Heart left ventricle (tissue), 16 donors: ENCODE results near the gene SLC26A1. TPM values are rescaled to one million over a fixed set of nuclear protein-coding genes. Genes with fewer than 3 reads are reported as not detected.
A peak's percentile ranks its signal among the peaks of the same experiment; 100 is the strongest.
"Not testable (repeated sequence)": the region's sequence is repeated elsewhere in the genome, so short reads cannot be mapped to it uniquely, and the experiment has no call there.

Experiments used
- ATAC-seq, 4 donors: fragments of 200-7000 bp; cut with Tn5 transposase; one replicate each; pipeline ENCODE4 v1.9.1; 2020 to 2022; ENCODE audit warnings: moderate library complexity in 4 of 4, mild to moderate bottlenecking in 3 of 4, moderate number of reproducible peaks in 1 of 4
- DNase-seq, 5 donors: peaks; one replicate each; pipeline ENCODE4 v3.0.0-alpha.2; 2020
- H3K27ac ChIP-seq, 12 donors: fragments of 200-600 bp; sonication (generic) in 4 of 12; one replicate each; pipeline versions ENCODE4 v1.5.0 to v1.8.0; 2016 to 2022; ENCODE audit warnings: mild to moderate bottlenecking in 2 of 12
- H3K27me3 ChIP-seq, 9 donors: fragments of 200-600 bp; sonication (generic) in 2 of 9; one replicate each; pipeline versions ENCODE4 v1.5.1 to v1.8.0; 2016 to 2022; ENCODE audit warnings: mild to moderate bottlenecking in 3 of 9
- H3K36me3 ChIP-seq, 9 donors: fragments of 200-600 bp; sonication (generic) in 2 of 9; one replicate each; pipeline versions ENCODE4 v1.5.0 to v1.8.0; 2018 to 2022; ENCODE audit warnings: mild to moderate bottlenecking in 2 of 9
- H3K4me1 ChIP-seq, 12 donors: fragments of 200-600 bp; sonication (generic) in 4 of 12; one replicate each; pipeline versions ENCODE4 v1.5.0 to v1.8.0; 2016 to 2022; ENCODE audit warnings: mild to moderate bottlenecking in 3 of 12
- H3K4me3 ChIP-seq, 12 donors: fragments of 200-600 bp; sonication (generic) in 4 of 12; one replicate each; pipeline versions ENCODE4 v1.5.0 to v1.8.0; 2017 to 2022; ENCODE audit warnings: mild to moderate bottlenecking in 9 of 12, moderate library complexity in 4 of 12
- H3K9me3 ChIP-seq, 12 donors: fragments of 200-600 bp; sonication (generic) in 4 of 12; one replicate each; pipeline versions ENCODE4 v1.5.0 to v1.8.0; 2016 to 2022; ENCODE audit warnings: mild to moderate bottlenecking in 1 of 12
- CTCF ChIP-seq, 12 donors: fragments of 200-600 bp; sonication (generic) in 4 of 12; IDR thresholded peaks; one replicate each; pipeline versions ENCODE4 v1.5.0 to v1.8.0; 2018 to 2022; ENCODE audit warnings: antibody characterized with exemption in 12 of 12, mild to moderate bottlenecking in 5 of 12
- POLR2A ChIP-seq, 2 donors: fragments of 450-650 bp; IDR thresholded peaks; one replicate each; pipeline ENCODE4 v1.6.1; 2017; ENCODE audit warnings: antibody characterized with exemption in 2 of 2, mild to moderate bottlenecking in 2 of 2, moderate library complexity in 2 of 2
- WGBS, 4 donors: extraction: QIAGEN DNeasy Blood & Tissue Kit in 2 of 4; methylation state at CpG; one replicate each; pipeline versions ENCODE4 v1.1.5 to v1.1.7; 2013 to 2018; 5-methylcytosine and 5-hydroxymethylcytosine counted together
- intact Hi-C, 10 donors: fragments of 100-400 bp; cut with DNase I; formaldehyde crosslinking; loops; one replicate each; pipeline versions ENCODE4 v1.11.1 to v1.14.2; 2022
- polyA plus RNA-seq, 2 donors: library from polyadenylated mRNA; stranded (reverse); fragments of 200-250 nt; gene quantifications; one replicate each; pipeline ENCODE4 v1.2.3, GENCODE V29; 2013
- total RNA-seq, 9 donors: library from RNA; depleted of rRNA in 2 of 9; stranded (reverse); fragments of >200 nt in 2 of 9; fragmentation: NEBNext Ultra II Directional in 3 of 9; extraction: Animal tissue kit (Norgen Biotek cat#: 25700) in 3 of 9; gene quantifications; one replicate each; pipeline versions ENCODE4 v1.1.0 to v1.2.4, GENCODE V29; 2016 to 2023
- donor health status: ischemic (EF 13 %, LVEDD 7.1; RV severe dilation, severe dysfunction).
- donor health status: healthy with polysubstance abuse.
- donor health status: DM: no; HTN: yes; CAD: no.
- donor health status: DM: no; HTN: no; CAD: no.
- donor health status: ischemic (EF 25% LVEDD 6.9; RV normal size, moderate dysfunction).
- donor health status: ischemic (EF 25% LVEDD 5.7; RV mildly dilated, moderate dysfunction).
- donor health status: healthy.
- donor health status: DM: yes; HTN: yes; CAD: no.
- donor health status: ischemic (EF 35%, LVEDD 5.7; RV mildly dilated, moderate dysfunction).
- donor health status: nonischemic (EF 11% LVEDD 7.7; RV severe dilation, severe dysfunction).
- donor health status: DM: yes; HTN: yes; CAD: no.
- donor health status: PGD.
- donor health status: ischemic (EF 29% LVEDD 5.4; RV normal size, mild dysfunction).
- donor health status: nonischemic (EF 23%, LVEDD 6.1; RV moderate dilation, normal function).

Gene SLC26A1
- total and polyA plus RNA-seq, 11 donors, result 0.03 to 0.27 (median 0.25) TPM; not detected in 5

GRCh38 chr4:999882-1000425 is 6.8 kb upstream of the SLC26A1 start:
- TF ChIP-seq CTCF (IDR thresholded peaks at IDR 0.05) (no peak), POLR2A (IDR thresholded peaks at IDR 0.05) (no peak)

GRCh38 chr4:999240-999863 is 6.1 kb upstream of the SLC26A1 start:
- H3K36me3 ChIP-seq, H3K9me3 ChIP-seq, H3K4me3 ChIP-seq, H3K27ac ChIP-seq, ATAC-seq: not testable (repeated sequence)
- peaks cover 0 to 39% (median 15%) of the 10 kb centered on the region in 12 donors for H3K4me1 ChIP-seq
- peaks cover 40 to 73% (median 56%) of the 10 kb centered on the region in 9 donors for H3K27me3 ChIP-seq
- intact Hi-C loops, result loop anchor here in 2 of 10 donors (10.0 kb wide), 2 partner anchors 245 to 255 kb away; no protein-coding TSS in a partner anchor
- 35 to 39% (median 37%) methylated on average over 10 to 17 of the region's 21 CpGs for WGBS, 4 donors
- DNase-seq, result peak in 2 of 5 donors; percentile 18 to 55

More at GRCh38 chr4:999882-1000425, 6.8 kb upstream of the SLC26A1 start:
- DNase-seq, result no peak
- no peak overlapping the region for H3K27ac ChIP-seq
- H3K27me3 ChIP-seq, result peaks cover 42 to 79% (median 60%) of the 10 kb centered on the region in 9 donors
- ATAC-seq, result no peak
- intact Hi-C loops, result loop anchor here in 2 of 10 donors (10.0 kb wide), 2 partner anchors 245 to 255 kb away; no protein-coding TSS in a partner anchor
- no peaks in the 10 kb centered on the region for H3K9me3 ChIP-seq
- peaks cover 0 to 44% (median 17%) of the 10 kb centered on the region in 12 donors for H3K4me1 ChIP-seq
- WGBS, 4 donors, result 54 to 100% (median 67%) methylated on average over 2 to 18 of the region's 18 CpGs
- no peaks in the 10 kb centered on the region for H3K36me3 ChIP-seq
- H3K4me3 ChIP-seq, result no peak overlapping the region

DNA sequence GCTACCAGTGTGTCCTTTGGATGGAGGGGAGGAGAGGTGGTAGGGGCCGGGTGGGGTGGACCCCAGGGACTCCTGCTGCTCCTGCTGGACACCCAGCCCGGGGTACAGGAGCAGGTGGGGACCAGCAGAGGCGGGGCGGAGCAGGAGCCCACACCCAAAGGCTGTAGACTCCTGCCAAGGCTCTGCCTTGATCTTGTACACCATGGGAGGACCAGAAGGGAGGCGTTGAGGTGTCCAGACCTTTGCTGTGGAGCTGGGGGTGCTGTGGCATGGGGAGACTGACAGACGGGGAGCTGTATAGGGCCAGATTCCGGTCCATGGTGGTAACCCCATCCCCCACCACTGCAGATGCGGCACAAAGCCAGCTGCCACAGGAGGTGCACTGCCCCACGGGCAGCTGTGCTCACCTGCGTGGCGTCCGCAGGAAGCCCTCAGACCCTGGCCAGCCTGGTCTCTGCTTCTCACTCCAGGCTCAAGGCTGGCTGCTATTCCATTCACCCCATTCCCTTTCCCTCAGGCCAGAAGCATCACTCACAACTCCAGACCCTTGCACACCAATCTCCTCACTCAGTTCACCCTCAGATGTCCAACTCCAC is 5.0 kb upstream of the SLC26A1 start:
- 43 to 55% (median 48%) methylated on average over 11 to 12 of the region's 12 CpGs for WGBS, 4 donors
- H3K9me3 ChIP-seq, result no peaks in the 10 kb centered on the region
- TF ChIP-seq POLR2A (IDR thresholded peaks at IDR 0.05), result no peak
- intact Hi-C loops, result loop anchor here in 2 of 10 donors (10.0 kb wide), 2 partner anchors 243 to 253 kb away; no protein-coding TSS in a partner anchor
- no peaks in the 10 kb centered on the region for H3K36me3 ChIP-seq
- H3K27ac ChIP-seq, result no peak overlapping the region
- peaks cover 28 to 62% (median 46%) of the 10 kb centered on the region in 9 donors for H3K27me3 ChIP-seq
- ATAC-seq, result no peak
- peak in 2 of 5 donors; percentile 20 to 56 for DNase-seq
- H3K4me1 ChIP-seq, result peaks cover 0 to 32% (median 14%) of the 10 kb centered on the region in 12 donors
- H3K4me3 ChIP-seq, result no peak overlapping the region

- 2 to 4% (median 3%) methylated on average over 23 to 68 of the region's 68 CpGs for WGBS, 4 donors
- peaks cover 0 to 26% (median 12%) of the 10 kb centered on the region in 12 donors for H3K4me1 ChIP-seq
- no peaks in the 10 kb centered on the region for H3K36me3 ChIP-seq
- peak in 2 of 5 donors; percentile 32 to 56 for DNase-seq
- ATAC-seq, result peak in 2 of 4 donors; percentile 16 to 38
- intact Hi-C loops, result loop anchor here in 2 of 10 donors (10.0 kb wide), 2 partner anchors 243 to 253 kb away; no protein-coding TSS in a partner anchor
- TF ChIP-seq POLR2A (IDR thresholded peaks at IDR 0.05) (no peak), CTCF (IDR thresholded peaks at IDR 0.05) (no peak)
- H3K27ac ChIP-seq, result no peak overlapping the region
- no peaks in the 10 kb centered on the region for H3K9me3 ChIP-seq
- peaks cover 21 to 55% (median 40%) of the 10 kb centered on the region in 9 donors for H3K27me3 ChIP-seq
- peak overlapping the region in 10 of 12 donors; percentile 17 to 51 (median 40) for H3K4me3 ChIP-seq
Observed at GRCh38 chr4:997375-998071, 4.3 kb upstream of the SLC26A1 start.
